Cardiac muscle cell (in vitro differentiated cells and primary cell): ENCODE measurements around the gene PDE8A. TPM values are rescaled to one million over a fixed set of nuclear protein-coding genes. Genes with fewer than 3 reads are reported as not detected.

Experiments used
- DNase-seq, 2 donors: peaks; one replicate each; pipeline versions ENCODE4 v3.0.0 to v3.0.0-alpha.2; 2010 to 2017; ENCODE audit warnings: low read depth in 1 of 2, low spot score in 1 of 2
- H3K27ac ChIP-seq: fragments of 200-600 bp; sonication (generic); 2 replicates; pipeline ENCODE4 v1.5.1; 2016
- H3K27me3 ChIP-seq: fragments of 200-600 bp; sonication (generic); 2 replicates; pipeline ENCODE4 v1.6.0; 2016; ENCODE audit warnings: control low read depth
- H3K36me3 ChIP-seq: fragments of 200-600 bp; sonication (generic); 2 replicates; pipeline ENCODE4 v1.5.1; 2016; ENCODE audit warnings: control low read depth
- H3K4me1 ChIP-seq: fragments of 200-600 bp; sonication (generic); 2 replicates; pipeline ENCODE4 v1.8.1; 2017; ENCODE audit warnings: low read depth, mild to moderate bottlenecking, mixed run types
- H3K4me3 ChIP-seq: fragments of 200-600 bp; sonication (generic); 2 replicates; pipeline ENCODE4 v1.5.1; 2016; ENCODE audit warnings: mild to moderate bottlenecking
- H3K9me3 ChIP-seq: fragments of 200-600 bp; sonication (generic); 2 replicates; pipeline ENCODE4 v1.5.1; 2017; ENCODE audit warnings: low read depth, mild to moderate bottlenecking, control low read depth
- CTCF ChIP-seq: IDR thresholded peaks from 2 replicates; pipeline ENCODE4 v1.5.1; 2012; ENCODE audit warnings: low read depth, mild to moderate bottlenecking, low read length
- polyA plus RNA-seq: library from polyadenylated mRNA; unstranded; fragments of >200 nt; fragmentation: Nextera tagmentation; extraction: Ambion mirVana; gene quantifications from 2 replicates; pipeline ENCODE4 v1.2.1, GENCODE V29; 2016
- total RNA-seq: library from RNA; depleted of rRNA; stranded (reverse); fragments of >200 nt; gene quantifications from 2 replicates; pipeline ENCODE4 v1.2.3, GENCODE V29; 2016

The PDE8A gene
- total and polyA plus RNA-seq, 2 experiments from 2014 or later: 10.2 to 26.8 TPM

- peak in 1 of 2 donors; percentile 44 for DNase-seq
- Histone ChIP-seq H3K36me3 (no peaks in the 10 kb centered on the region), H3K27me3 (no peaks in the 10 kb centered on the region), H3K4me3 (no peak overlapping the region), H3K9me3 (no peaks in the 10 kb centered on the region), H3K27ac (no peak overlapping the region), H3K4me1 (no peaks in the 10 kb centered on the region)
- TF ChIP-seq CTCF: no peak
These were observed 7.9 kb upstream of the PDE8A start for GRCh38 chr15:84973492-84974460.

GRCh38 chr15:84975871-84976351 lies 5.7 kb upstream of the PDE8A start:
- no peak for TF ChIP-seq CTCF
- no peaks in the 10 kb centered on the region for H3K9me3 ChIP-seq
- no peak overlapping the region for H3K27ac ChIP-seq
- no peaks in the 10 kb centered on the region for H3K36me3 ChIP-seq
- peaks cover 7% of the 10 kb centered on the region for H3K4me1 ChIP-seq
- H3K4me3 ChIP-seq: no peak overlapping the region
- no peak for DNase-seq
- H3K27me3 ChIP-seq: no peaks in the 10 kb centered on the region

DNA sequence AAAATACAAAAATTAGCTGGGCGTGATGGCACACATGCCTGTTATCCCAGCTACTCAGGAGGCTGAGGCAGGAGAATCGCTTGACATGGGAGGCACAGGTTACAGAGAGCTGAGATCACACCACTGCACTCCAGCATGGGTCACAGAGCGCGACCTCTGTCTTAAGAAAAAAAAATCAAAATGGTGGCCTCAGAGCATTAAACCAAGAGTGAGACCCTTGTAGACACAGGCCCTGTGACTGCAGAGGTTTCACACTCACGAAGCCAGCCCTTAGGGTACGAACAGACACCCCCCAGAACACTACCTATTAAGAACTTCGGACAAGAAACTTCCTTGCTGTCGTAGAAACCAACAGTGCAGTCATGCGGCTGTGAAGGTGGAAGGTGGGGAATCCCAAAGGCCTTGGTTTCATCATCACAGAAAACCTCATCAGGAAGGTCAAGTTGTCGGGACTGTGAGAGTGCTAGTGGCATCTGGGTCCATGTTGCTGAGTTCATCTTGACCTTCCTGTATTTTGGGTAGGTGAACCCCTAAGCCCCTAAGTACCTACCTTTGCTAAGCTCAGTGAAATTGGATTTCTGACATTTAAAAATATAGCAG lies 4.8 kb upstream of the PDE8A start:
- Histone ChIP-seq H3K27ac (no peak overlapping the region), H3K4me1 (peaks cover 7% of the 10 kb centered on the region), H3K36me3 (no peaks in the 10 kb centered on the region), H3K4me3 (no peak overlapping the region), H3K9me3 (no peaks in the 10 kb centered on the region), H3K27me3 (no peaks in the 10 kb centered on the region)
- no peak for DNase-seq
- TF ChIP-seq CTCF: no peak

DNA sequence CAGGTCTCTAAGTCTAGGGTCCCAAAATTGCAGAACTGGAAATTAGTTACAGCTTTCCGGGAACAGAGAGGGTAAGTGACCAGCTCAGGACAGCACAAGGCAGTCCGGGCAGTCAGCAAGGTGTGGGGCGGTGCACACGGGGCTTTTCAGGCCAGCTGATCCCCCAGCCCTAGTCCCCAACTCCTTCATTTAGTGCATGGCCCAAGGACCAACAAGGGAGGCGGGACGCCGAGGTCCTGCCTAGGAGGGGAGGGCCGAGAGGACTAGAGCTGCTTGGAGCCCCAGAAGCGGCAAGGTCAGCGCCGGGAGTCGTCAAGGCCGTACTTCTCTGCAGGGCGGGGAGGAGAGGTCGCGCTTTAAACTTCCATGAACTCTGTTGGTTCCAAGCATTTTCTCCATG lies 2.0 kb upstream of the PDE8A start:
- peaks cover 18% of the 10 kb centered on the region for H3K27me3 ChIP-seq
- DNase-seq: peak in 1 of 2 donors; percentile 65

More for the DNA sequence above, 2.0 kb upstream of the PDE8A start:
- no peak for TF ChIP-seq CTCF
- Histone ChIP-seq H3K36me3 (no peaks in the 10 kb centered on the region), H3K4me3 (peak overlapping the region; percentile 57), H3K9me3 (no peaks in the 10 kb centered on the region), H3K4me1 (peaks cover 9% of the 10 kb centered on the region), H3K27ac (no peak overlapping the region)
